HTERT RPE-1 (cell line): ENCODE data around the gene ZFYVE27.

ENCODE experiments used
- in situ Hi-C: fragments of 300-500 bp; cut with MboI; formaldehyde crosslinking; loops from 4 replicates; pipeline ENCODE4 v1.14.3; 2020; ENCODE audit warnings: low sequenced_read_pairs

The ZFYVE27 gene

DNA sequence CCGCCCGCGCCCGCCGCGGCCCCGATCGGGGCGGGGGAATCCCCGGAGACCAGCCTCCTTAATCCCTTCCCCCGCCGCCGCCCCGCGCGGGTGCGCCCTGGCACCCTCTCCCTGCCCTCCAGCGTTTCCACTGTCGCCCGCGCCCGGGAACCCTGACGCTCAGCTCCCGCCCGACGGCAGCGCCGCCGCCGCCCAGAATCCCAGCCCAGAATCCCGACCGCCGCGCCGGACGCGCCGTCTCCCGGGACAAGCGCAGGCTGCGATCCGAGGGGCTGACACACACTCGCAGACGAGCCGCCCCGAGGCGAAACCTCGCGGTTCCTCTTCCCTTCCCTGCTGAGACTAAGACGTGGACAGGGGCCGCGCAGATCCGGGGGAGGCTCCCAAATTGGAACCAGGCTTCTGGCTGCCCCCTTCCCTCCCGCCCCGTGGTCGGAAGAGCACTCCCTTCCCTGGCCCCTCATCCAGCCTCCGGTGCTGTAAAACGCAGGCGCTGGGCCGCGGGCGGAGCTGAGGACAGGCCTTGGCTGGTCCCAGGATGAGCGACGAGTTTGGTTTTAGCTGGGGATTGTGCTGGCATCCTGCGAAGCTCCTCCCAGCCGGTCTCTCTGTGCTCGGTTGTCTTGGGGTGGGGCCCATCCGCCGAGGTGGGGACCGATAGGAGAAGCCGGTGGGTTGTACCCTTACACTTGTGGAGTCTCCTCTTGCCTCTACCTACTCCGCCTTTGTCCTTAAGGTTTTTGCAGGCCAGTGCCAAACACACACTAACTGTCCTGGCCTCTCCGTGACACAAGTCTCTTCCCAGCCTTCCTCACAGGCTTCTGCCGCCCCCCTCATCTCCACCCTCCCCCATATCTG lies 22.3 kb upstream of the ZFYVE27 start:
- in situ Hi-C loops, result no loop called here

DNA sequence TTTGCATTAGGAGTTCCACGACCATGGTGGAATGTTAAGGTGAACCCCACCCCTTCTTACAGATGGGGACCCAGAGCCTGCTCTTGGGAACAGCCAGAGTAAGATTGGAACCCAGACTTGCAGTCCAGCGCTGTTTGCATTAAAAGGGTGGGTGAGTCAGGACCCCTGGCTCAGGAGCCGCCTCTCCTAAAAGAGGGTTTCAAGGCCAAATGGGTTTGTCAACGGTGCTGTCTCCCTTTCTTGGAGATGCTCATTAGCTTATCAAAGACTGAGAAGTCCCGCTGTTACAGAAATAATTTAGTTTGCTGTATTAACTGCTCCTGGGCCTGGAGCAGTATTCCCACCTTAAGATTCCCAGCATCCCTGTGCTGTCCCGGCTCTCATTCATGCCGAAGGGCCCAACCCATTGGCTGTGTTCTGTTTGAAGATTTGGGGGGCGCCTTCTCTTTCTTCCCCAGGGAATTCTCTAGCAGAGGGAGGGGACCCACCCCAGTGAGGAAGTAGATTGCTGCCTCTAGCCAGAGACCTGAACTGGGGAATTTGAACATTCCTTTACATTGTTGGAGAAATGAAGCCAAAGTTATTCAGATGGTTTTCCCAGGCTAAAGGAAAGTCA lies 21.6 kb upstream of the ZFYVE27 start:
- in situ Hi-C loops, result no loop called here

DNA sequence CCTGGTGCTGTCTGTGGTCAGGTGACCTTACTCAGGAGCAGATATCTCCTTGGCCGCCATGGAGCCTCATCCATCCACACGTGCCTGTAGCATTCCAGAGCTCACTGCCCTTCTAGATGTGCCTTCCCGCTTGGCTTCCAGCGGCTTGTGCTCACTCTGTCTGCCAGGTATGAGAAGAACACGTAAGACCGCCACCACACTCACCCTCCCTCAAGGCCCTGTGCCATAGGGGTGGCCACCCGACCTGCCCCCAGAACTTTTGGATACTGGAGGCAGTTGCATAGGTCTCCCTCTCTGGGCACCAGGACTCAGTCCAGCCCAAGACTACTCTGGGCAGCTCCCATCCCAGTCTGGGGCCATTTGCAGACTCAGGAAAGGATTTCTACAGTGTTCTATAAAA lies 19.3 kb upstream of the ZFYVE27 start:
- in situ Hi-C loops, result no loop called here

DNA sequence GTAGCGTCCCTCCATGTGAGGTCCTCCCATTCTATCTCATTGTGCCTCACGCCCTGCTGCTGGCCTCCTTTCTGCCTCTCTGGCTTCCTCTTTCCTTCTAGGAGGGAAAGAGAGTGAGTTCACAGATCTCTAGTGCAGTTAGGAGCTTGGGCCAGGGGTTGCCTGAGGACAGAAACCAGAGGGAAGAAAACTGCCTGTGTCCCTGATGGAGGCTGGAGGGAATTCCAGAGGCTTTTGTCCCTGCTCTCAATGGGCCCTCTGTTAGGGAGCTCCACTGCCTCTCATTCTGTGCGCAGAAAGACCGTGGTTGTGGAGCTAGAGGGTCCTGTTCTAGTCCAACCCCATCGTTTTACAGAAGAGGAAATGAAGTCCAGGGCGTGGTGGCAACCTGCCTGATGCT lies 18.8 kb upstream of the ZFYVE27 start:
- in situ Hi-C loops, result no loop called here

DNA sequence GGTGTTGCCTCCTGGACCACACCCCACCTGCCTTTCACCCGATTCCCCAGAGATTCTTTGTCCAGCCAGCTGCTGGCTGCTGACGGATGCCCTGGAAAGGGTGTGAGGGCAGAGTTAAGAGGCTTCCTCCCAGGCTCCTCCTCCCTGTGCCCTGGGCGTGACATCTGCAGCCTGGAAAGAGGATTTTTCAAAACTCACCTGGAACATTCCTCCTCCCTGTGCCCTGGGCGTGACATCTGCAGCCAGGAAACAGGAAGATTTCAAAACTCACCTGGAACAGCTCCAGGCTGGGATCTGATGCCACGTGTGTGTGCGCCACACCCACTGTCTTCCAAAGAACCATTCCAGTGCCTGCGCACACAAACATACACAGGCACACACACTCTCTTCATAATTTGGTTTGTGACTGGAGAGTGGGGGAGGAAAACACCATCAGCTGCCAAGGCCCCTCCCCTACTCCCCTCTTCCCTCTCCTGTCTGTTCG lies 18.2 kb upstream of the ZFYVE27 start:
- in situ Hi-C loops, result no loop called here

DNA sequence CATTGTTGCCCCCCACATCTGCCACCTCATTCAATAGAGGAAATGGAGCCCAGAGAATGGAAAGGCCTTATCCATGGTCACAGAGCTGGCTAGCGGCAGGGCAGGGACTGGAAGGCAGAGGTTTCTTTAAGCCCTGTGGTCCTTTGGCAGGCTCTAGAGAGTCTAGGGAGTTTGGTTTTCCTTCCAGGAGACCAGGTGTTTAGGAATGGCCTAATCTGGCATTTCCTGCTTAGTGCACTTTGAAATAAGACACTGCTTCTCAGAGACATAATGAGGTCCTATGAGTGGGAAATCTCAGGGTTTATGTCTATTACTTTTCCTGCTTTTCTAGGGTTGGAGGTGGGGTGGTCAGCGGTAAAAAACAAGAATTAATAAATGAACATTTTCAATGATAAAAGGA lies 17.3 kb upstream of the ZFYVE27 start:
- in situ Hi-C loops, result no loop called here

DNA sequence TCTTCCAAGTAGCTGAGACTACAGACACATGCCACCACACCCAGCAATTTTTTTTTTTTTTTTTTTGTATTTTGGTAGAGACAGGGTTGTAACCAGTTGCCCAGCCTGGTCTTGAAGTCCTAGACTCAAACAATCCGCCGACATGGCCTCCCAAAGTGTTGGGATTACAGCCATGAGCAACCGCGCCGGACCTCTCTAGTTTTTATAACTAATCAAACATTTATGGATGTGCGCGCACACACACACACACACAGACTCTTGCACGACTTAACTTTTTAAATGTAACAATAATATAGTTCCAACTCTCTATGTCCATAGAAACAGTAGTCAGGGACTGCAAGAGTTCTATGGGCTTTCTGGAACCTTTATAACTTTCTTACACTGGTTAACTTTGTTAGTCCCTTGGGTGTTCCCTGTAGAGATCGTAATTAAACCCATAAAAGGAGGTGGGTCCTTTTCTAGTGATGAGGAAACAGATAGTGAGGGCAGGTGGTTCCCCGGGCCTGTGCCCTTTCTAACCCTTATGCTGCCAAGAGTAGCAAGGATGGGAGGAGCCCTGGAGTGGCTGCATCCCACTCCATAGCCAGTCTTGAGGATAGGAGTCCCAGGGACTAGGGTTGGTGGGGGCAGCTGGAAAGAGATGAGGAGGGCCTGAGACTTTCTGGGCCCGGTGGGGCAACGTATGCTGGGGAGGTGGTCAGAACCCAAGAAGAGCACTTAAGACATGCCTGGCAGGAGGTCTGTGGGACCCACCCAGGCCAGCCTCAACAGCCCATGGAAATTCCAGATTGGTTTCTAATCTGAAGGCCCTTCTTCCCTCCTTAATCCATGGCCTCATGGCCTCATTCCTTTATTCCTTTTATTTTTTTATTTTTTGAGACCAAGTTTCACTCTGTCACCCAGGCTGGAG lies 14.8 kb upstream of the ZFYVE27 start:
- in situ Hi-C loops, result no loop called here

DNA sequence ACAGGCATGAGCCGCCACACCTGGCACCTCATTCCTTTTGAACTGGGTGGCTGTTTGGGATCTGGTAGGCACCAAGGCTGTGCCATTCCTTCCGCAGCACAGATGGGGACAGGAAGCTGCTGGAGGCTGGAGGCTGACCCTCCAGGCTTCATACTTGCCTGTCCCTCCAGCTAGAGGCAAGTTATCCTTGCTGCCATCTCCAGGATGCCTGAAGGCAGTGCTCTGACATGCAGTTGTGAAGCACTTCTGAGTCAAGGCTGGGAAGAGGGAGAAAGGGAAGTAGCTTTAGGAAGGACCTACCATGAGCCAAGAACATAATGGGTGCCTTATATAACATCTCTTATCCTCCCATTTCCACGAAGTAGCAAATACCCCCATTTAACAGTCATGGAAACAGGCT lies 13.9 kb upstream of the ZFYVE27 start:
- in situ Hi-C loops, result no loop called here

DNA sequence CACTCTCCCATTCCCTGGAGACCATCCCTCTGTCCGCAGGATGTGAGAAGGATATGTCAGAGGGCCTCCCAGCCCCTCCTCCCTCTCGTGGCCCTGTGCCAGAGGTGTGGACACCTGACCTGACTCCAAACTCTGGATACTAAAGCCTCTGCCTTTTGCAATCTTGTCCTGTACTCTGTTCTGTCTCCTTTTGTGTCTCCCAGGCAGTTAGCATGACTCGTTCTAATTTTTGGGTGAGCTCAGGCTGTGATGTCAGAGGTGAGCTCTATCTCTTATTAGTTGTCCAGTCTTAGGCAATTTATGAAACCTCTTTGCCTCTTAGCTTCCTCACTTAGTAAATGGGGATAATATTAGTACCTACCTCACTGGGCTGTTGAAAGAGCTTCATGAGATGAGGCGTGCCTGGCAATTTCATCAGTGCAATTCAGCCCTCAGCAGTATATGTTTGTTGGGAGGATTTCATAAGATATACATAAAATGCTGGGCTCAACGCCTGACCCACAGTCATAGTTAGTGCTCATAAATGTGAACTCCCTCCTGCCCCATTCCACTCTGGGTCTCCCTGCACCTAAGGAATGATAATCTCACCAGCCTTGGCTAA lies 12.5 kb upstream of the ZFYVE27 start:
- in situ Hi-C loops, result no loop called here

DNA sequence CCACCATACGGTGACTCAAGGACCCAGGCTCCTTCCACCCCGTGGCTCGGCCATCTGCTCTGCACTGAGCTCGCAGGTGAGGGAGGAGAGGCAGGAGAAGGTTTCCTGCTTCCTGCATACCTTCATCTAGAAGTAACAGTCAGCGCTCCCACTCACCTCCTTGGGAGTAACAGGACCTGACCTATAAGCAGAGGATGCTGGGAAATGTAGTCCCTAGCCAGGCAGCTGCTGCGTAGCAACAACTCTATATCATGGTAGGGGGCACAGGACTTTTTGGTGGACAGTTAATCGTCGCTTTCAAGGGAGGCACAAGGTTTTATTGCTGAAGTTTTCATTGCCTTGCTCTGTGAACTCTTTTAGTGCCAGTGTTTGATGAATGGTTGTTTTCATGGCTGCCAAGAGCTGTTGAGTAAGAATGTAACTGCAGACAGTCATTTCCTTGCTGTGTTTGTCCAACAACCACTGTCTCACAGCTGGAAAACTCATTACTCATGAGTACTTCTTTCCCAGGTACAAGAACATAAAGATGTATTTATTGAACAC lies 10.2 kb upstream of the ZFYVE27 start:
- in situ Hi-C loops, result no loop called here

DNA sequence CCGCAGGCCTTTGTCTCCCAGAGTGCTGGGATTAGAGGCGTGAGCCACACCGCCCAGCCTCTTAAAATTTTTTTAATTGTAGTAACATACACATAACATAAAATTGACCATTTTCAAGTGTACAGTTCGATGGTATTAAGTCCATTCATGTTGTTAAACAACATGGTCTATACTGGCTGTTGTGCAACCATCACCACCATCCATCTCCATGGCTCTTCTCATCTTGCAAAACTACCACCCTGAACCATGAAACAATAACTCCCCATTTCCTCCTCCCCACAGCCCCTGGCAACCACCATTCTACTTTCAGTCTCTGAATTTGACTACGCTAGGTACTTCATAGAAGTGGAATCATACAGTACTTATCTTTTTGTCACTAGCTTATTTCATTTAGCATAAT lies 7.9 kb upstream of the ZFYVE27 start:
- in situ Hi-C loops, result no loop called here

DNA sequence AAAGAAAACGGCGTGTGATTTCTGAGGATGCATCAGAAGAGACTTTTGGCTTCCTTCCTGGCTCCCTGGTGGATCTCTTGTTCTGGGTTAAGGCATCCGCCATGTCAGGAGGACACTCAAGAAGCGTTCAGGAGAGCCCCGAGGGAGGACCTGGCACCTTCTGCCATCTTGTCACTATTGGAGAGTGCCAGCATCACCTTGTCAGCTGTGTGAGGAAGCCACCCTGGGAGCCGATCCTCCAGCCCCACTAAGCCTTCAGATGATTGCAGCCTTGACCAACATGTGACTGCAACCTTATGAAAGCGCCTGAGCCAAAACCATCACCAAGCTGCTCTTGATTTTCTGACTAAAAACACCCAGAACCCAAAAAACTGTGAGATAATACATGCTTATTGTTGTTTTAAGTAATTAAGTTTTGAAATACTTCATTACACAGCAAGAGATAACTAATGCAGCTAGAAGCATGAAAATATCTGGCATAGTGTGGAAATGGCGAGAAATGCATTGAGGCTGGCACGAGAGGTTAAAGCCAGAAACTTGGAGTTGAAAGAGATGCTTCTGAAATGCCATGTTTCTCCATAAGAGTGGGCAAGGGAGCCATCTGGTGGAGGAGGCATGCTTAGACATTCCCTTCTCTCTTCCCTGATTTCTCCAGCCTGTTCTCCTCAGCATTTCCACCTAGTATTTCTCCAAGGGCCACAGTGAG lies 5.4 kb upstream of the ZFYVE27 start:
- in situ Hi-C loops, result no loop called here

DNA sequence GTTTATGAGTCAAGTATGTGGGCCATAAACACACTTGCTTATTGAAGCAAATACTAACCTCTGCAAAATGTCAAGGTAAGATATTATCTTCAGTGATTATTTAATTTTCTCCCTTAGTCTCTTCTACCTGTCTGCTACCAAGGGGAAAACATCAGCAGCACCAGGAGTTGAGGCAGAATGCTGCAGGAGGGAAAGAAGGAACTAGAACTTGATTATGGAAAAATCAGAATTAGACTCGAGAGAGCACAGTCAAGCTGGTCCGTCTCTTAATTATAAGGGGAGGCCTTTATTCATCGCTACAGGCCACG lies 4.9 kb upstream of the ZFYVE27 start:
- in situ Hi-C loops, result no loop called here

DNA sequence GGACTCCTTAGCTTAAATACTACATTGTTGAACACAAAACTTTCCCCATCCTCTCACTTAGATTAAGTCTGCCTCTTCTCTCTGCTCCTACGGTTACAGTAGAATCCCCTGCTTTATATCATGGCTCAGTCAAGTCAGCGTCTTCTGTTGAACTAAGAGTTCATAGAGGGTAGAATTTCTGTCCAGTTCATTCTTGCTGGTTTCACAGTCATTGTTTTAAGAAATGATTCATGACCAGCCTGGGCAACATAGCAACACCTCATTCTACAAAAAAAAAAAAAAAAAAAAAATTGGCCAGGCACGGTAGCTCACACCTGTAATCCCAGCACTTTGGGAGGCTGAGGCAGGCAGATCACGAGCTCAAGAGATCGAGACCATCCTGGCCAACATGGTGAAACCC lies 3.7 kb upstream of the ZFYVE27 start:
- in situ Hi-C loops, result no loop called here

DNA sequence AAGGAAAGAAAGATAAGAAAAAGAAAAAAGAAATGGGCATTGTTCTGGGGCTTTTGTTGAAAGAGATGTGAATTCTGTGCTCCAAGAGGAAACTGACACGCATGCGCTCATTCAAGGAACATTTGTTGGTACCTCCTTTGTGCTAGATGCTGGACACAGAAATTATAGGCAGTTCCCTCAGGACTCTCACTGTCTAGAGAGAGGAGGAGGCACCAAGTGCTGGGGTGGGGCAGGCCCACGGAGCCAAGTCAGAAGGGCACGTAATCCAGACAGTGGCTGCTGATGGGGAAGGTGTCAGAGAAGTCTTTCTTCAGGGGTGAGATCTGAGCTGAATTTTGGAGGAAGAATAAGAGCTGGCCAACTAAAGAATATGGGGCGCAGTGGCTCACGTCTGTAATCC lies 2.9 kb upstream of the ZFYVE27 start:
- in situ Hi-C loops, result no loop called here

DNA sequence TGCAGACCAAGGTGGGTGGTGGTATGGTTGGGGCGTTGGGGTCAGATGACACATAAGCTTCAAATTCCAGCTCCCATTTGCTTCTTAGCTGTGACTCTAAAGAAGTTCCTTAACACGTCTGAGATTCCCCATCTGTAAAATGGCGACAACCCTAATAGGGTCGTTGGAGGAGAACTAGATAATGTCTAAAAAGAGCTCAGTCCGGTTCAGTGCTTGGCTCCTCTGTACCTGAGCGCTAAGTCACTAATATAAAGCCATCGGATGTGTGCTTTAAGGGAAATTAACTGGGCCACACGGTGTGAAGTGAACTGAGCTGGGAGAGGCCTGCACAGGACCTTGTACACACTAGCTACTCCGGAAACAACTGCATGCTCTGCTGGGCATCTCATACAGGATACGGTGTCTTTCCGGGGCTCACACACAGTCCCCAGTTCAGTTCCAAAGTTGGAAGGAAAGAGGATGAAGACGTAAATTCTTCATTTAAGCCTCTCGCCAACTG lies 476 bp upstream of the ZFYVE27 start:
- in situ Hi-C loops, result no loop called here

DNA sequence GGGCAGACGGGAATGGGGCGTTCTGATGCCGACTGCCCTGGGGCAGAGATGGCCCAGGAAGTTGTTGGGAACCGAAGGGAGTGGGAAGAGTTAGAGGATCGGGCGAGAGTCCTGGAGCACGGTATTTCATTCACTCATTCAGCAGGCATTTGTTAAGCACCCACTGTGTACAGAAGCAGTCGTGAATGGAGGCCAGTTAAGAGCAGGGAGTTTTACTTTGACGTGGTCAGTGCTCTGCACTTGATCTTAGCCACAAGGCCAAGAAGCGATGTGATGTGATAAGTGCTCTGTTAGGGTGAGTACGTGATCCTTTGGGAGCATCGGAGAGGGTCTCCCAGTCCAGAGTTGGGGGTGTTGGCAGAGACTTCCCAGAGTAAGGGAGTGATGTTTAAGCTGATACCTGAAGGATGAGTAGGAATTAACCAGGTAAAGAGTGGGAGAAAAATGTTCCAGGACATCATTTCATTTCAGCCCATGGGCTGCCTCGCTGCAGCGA lies 890 bp downstream of the ZFYVE27 start:
- in situ Hi-C loops, result no loop called here

DNA sequence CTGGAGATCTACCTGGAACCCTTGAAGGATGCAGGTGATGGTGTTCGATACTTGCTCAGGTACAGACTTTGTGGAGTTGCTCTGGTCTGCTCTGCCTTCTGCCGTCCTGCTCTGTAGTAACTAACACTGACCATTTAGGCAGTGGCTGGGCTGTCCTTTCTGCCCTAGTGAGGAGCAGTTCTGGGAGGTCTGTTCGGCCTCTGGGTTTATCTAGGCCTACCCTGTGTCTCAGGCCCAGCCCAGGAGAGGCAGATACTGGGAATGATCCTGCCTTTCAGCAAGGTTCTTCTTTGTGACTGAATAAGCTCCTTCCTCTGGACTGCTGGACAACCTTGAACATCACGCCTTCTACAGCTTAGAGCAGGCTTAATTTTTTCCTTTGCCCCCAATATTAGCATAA lies 1.7 kb downstream of the ZFYVE27 start:
- in situ Hi-C loops, result no loop called here

DNA sequence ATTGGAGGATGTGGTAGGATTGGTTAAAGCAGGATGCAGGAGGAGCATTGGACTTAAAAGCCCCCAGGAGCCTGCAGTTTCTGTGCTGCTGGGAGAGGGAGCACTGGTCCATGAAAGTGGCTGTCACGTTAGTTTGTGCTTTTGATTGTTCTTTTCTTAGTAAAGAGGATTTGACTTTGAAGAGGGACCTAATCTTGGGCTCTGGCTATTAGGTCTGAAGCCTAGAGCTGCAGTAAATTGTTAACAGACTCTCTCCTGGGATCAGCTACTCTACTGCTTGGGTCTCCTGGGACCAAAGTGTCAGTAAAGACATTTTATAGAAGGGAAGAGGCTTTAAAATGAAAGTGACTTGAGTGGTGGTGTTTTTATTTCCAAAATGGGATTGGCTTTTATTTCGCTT lies 3.7 kb downstream of the ZFYVE27 start:
- in situ Hi-C loops, result no loop called here
